ENCODE results near the gene AFG1L. TPM values are rescaled to one million over a fixed set of nuclear protein-coding genes. Genes with fewer than 3 reads are reported as not detected.
"Not testable (repeated sequence)": the region's sequence is repeated elsewhere in the genome, so short reads cannot be mapped to it uniquely, and the experiment has no call there.

AFG1L gene
- total RNA-seq, 2 donors from 2014 or later, result 3.5 TPM

DNA sequence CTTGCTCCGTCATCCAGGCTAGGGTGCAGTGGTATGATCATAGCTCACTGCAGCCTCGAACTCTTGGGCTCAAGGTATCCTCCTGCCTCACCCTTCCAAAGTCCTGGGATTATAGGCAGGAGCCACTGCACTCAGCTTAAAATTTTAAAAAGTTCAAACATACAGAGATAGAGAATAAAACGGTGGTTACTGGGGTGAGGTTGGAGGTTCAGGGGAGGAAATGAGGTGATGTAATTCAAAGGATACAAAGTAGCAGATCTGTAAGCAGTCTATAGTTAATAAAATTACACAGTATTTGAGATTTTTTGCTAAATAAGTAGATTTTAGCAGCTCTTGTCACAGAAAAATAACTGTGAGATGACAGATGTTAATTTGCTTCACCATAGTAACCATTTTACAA is 7.5 kb upstream of the AFG1L start:
- Histone ChIP-seq H3K27ac (no peak overlapping the region), H3K36me3 (no peaks in the 10 kb centered on the region), H3K27me3 (replicated peaks; ENCODE audit: insufficient read depth) (no peaks in the 10 kb centered on the region), H3K4me1 (replicated peaks) (peaks cover 3% of the 10 kb centered on the region), H3K9me3 (no peaks in the 10 kb centered on the region), H3K4me3 (no peak overlapping the region)
- intact Hi-C loops (cut with DNase I), result no loop called here
- WGBS, result 76% methylated on average over 3 of the region's 3 CpGs
- DNase-seq (ENCODE audit: low spot score), result no peak
- TF ChIP-seq POLR2AphosphoS5 (IDR thresholded peaks at IDR 0.05), result no peak
- TF ChIP-seq, protein P1, sequence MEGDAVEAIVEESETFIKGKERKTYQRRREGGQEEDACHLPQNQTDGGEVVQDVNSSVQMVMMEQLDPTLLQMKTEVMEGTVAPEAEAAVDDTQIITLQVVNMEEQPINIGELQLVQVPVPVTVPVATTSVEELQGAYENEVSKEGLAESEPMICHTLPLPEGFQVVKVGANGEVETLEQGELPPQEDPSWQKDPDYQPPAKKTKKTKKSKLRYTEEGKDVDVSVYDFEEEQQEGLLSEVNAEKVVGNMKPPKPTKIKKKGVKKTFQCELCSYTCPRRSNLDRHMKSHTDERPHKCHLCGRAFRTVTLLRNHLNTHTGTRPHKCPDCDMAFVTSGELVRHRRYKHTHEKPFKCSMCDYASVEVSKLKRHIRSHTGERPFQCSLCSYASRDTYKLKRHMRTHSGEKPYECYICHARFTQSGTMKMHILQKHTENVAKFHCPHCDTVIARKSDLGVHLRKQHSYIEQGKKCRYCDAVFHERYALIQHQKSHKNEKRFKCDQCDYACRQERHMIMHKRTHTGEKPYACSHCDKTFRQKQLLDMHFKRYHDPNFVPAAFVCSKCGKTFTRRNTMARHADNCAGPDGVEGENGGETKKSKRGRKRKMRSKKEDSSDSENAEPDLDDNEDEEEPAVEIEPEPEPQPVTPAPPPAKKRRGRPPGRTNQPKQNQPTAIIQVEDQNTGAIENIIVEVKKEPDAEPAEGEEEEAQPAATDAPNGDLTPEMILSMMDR (IDR thresholded peaks at IDR 0.05), result no peak
- TF ChIP-seq POLR2A (IDR thresholded peaks at IDR 0.05), result no peak

DNA sequence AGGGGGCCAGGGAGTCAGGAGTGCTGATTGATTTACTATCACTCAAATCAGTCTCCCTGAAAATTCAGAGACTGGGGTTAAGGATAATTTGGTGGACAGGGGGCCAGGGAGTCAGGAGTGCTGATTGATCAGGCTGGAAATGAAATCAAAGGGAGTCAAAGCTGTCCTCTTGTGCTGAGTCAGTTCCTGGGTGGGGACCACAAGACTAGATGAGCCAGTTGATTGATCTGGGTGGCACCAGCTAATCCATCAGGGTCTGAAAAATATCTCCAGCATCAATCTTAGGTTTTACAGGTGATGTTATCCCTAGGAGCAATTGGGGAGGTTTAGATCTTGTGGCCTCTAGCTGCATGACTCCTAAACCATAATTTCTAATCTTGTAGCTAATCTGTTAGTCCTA is 6.1 kb upstream of the AFG1L start:
- Histone ChIP-seq H3K27me3 (replicated peaks; ENCODE audit: insufficient read depth) (no peaks in the 10 kb centered on the region), H3K27ac (no peak overlapping the region), H3K4me1 (replicated peaks) (peaks cover 5% of the 10 kb centered on the region), H3K9me3 (no peaks in the 10 kb centered on the region), H3K36me3 (no peaks in the 10 kb centered on the region), H3K4me3 (no peak overlapping the region)
- no peak for DNase-seq (ENCODE audit: low spot score)
- TF ChIP-seq POLR2AphosphoS5 (IDR thresholded peaks at IDR 0.05) (no peak), POLR2A (IDR thresholded peaks at IDR 0.05) (no peak)
- TF ChIP-seq, protein P1 (IDR thresholded peaks at IDR 0.05), result no peak
- intact Hi-C loops (cut with DNase I), result no loop called here

DNA sequence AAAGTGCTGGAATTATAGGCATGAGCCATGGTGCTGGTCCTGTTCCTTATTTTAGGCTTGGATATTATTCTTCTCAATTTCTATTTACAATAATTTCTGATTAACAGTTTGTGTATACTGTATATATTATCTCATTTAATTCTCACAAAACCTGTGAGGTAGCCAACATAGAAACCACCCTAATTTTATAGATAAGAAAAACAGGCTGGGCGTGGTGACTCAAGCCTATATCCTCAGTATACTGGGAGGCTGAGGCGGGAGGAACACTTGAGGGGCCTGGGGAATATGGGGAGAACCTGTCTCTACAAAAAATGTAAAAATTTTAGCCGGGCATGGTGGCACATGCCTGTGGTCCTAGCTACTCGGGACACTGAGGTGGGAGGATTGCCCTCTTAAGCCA is 3.8 kb upstream of the AFG1L start:
- 89% methylated on average over 4 of the region's 4 CpGs for WGBS
- no peak for DNase-seq (ENCODE audit: low spot score)
- H3K36me3 ChIP-seq, result no peaks in the 10 kb centered on the region
- intact Hi-C loops (cut with DNase I), result no loop called here
- no peaks in the 10 kb centered on the region for H3K9me3 ChIP-seq
- peaks cover 5% of the 10 kb centered on the region for H3K4me1 ChIP-seq (replicated peaks)
- TF ChIP-seq POLR2AphosphoS5 (IDR thresholded peaks at IDR 0.05) (no peak), POLR2A (IDR thresholded peaks at IDR 0.05) (no peak)
- TF ChIP-seq, protein P1 (IDR thresholded peaks at IDR 0.05), result no peak
- H3K4me3 ChIP-seq, result no peak overlapping the region
- H3K27ac ChIP-seq, result no peak overlapping the region
- H3K27me3 ChIP-seq (replicated peaks; ENCODE audit: insufficient read depth), result no peaks in the 10 kb centered on the region

DNA sequence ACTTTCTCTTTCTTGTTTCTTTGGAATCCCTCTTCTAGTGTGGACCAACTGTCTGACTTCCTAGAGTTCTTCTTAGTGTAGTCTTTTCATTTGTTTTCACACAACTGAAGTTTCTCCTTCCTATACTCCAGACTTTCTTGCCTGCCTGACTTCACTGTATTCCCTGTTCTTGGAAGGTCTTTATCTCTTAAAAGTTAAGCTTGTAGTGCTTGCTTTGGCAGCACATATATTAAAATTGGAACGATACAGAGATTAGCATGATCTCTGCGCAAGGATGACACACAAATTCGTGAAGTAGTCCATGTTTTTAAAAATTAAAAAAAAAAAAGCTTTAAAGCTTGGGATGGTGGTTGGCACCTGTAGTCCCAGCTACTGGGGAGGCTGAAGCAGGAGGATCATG is 2.3 kb upstream of the AFG1L start:
- H3K4me1 ChIP-seq (replicated peaks); H3K36me3 ChIP-seq; H3K9me3 ChIP-seq; intact Hi-C loops (cut with DNase I); DNase-seq (ENCODE audit: low spot score); H3K27me3 ChIP-seq (replicated peaks; ENCODE audit: insufficient read depth); H3K4me3 ChIP-seq; H3K27ac ChIP-seq: not testable (repeated sequence)
- peak; percentile 18 for TF ChIP-seq POLR2AphosphoS5 (IDR thresholded peaks at IDR 0.05)
- 41% methylated on average over 3 of the region's 3 CpGs for WGBS

DNA sequence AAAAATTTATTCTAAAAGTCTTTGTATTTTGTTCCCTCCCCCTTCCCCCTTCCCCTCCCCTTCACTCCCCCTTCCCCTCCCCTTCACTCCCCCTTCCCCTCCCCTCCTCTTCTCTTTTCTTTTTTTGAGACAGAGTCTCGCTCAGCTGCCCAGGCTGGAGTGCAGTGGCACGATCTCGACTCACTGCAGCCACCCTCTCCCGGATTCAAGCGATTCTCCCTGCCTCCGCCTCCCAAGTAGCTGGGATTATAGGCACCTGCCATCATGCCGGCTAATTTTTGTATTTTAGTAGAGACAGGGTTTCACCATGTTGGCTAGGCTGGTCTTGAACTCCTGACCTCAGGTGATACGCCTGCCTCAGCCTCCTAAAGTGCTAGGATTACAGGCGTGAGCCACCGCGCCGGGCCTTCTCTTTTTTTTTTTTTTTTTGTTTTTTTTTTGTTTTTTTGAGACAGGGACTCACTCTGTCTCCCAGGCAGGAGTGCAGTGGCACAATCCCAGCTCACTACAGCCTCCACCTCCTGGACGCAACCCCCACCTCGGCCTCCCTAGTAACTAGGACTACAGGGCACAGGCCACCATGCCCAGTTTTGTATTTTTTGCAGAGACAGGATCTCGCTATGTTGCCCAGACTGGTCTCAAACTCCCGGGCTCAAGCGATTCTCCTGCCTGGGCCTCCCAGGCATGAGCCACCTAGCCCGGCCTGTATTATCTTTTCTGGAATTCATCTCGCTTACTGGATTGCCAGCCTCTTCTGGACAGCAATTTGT is 1.1 kb upstream of the AFG1L start:
- no peak overlapping the region for H3K4me3 ChIP-seq
- peaks cover 5% of the 10 kb centered on the region for H3K4me1 ChIP-seq (replicated peaks)
- no peak for DNase-seq (ENCODE audit: low spot score)
- intact Hi-C loops (cut with DNase I), result no loop called here
- no peaks in the 10 kb centered on the region for H3K36me3 ChIP-seq
- 92% methylated on average over 18 of the region's 19 CpGs for WGBS
- no peaks in the 10 kb centered on the region for H3K9me3 ChIP-seq
- TF ChIP-seq POLR2AphosphoS5 (IDR thresholded peaks at IDR 0.05), result no peak
- TF ChIP-seq, protein P1 (IDR thresholded peaks at IDR 0.05), result no peak
- H3K27ac ChIP-seq, result peak overlapping the region in 1 of 2 donors; percentile 92
- H3K27me3 ChIP-seq (replicated peaks; ENCODE audit: insufficient read depth), result no peaks in the 10 kb centered on the region

All from prostate gland (tissue), 2 donors.